Ishikawa (cell line): ENCODE measurements around the gene TTC13.

Experiments
- CEBPB ChIP-seq: IDR thresholded peaks from 2 replicates; pipeline ENCODE4 v1.6.1; 2012
- CREB1 ChIP-seq: IDR thresholded peaks from 2 replicates; pipeline ENCODE4 v1.6.1; 2012; ENCODE audit warnings: low read depth
- EP300 ChIP-seq: IDR thresholded peaks from 2 replicates; pipeline ENCODE4 v1.6.1; 2012; ENCODE audit warnings: borderline replicate concordance
- FOXM1 ChIP-seq: IDR thresholded peaks from 2 replicates; pipeline ENCODE4 v1.6.1; 2012; ENCODE audit warnings: low read depth, borderline replicate concordance
- MAX ChIP-seq: IDR thresholded peaks from 2 replicates; pipeline ENCODE4 v1.6.1; 2012
- NFIC ChIP-seq: IDR thresholded peaks from 2 replicates; pipeline ENCODE4 v1.6.1; 2012
- RAD21 ChIP-seq: IDR thresholded peaks from 2 replicates; pipeline ENCODE4 v1.6.1; 2012; ENCODE audit warnings: low read depth
- REST ChIP-seq: IDR thresholded peaks from 2 replicates; pipeline ENCODE4 v1.6.1; 2012; ENCODE audit warnings: low read depth, mild to moderate bottlenecking
- TAF1 ChIP-seq: IDR thresholded peaks from 2 replicates; pipeline ENCODE4 v1.6.1; 2012; ENCODE audit warnings: low read depth, mild to moderate bottlenecking
- TCF12 ChIP-seq: IDR thresholded peaks from 2 replicates; pipeline ENCODE4 v1.6.1; 2012; ENCODE audit warnings: low read depth
- TEAD4 ChIP-seq: IDR thresholded peaks from 2 replicates; pipeline ENCODE4 v1.6.1; 2012
- USF1 ChIP-seq: IDR thresholded peaks from 2 replicates; pipeline ENCODE4 v1.6.1; 2012
- YY1 ChIP-seq: IDR thresholded peaks from 2 replicates; pipeline ENCODE4 v1.6.1; 2012; ENCODE audit warnings: low read depth
- ZBTB7A ChIP-seq: IDR thresholded peaks from 2 replicates; pipeline ENCODE4 v1.6.1; 2012; ENCODE audit warnings: low read depth

DNA sequence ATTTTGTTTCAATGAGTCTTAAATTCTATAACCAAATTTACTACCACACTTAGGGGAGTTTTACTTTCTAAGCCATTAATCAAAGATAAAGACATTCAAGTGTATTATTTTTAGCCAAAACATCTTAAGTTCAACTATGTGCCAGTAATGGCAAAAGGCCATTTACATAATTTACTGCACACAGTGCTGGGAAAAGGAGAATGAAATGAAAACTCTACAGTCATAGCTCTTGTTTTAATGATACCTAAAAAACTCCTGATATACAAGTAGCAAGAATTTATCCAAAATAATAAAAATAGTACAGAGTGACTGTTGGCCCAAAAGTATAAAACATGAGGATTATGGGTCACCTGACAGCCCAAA is 67.9 kb downstream of the TTC13 start:
- no peak for TF ChIP-seq YY1
- no peak for TF ChIP-seq NFIC
- TF ChIP-seq CREB1 = no peak
- TF ChIP-seq MAX = no peak
- TF ChIP-seq FOXM1 = no peak
- no peak for TF ChIP-seq RAD21
- no peak for TF ChIP-seq USF1
- no peak for TF ChIP-seq CEBPB
- TF ChIP-seq ZBTB7A = no peak
- no peak for TF ChIP-seq EP300
- TF ChIP-seq REST = no peak
- no peak for TF ChIP-seq TCF12
- TF ChIP-seq TEAD4 = no peak
- no peak for TF ChIP-seq TAF1
